ENCODE measurements around the gene GAD1. TPM values are rescaled to one million over a fixed set of nuclear protein-coding genes. Genes with fewer than 3 reads are reported as not detected.

Gene GAD1
- under 0.01 and 0.19 TPM in 2 replicates for total RNA-seq

GRCh38 chr2:170816504-170817092 is at the start of gene GAD1:
Gene GAD1, plus strand, starts transcription at chr2:170816887. Its CDS starts 1,705 bp downstream, at chr2:170818592.

GRCh38 chr2:170770008-170770605 is 46.6 kb upstream of the GAD1 start, which contains the start of gene ERICH2:
Gene ERICH2, plus strand, starts transcription at chr2:170770378. Its CDS starts 304 bp downstream, at chr2:170770682.

Other genes starting within 250 kb of the GAD1 start
- not detected in 2 replicates for gene SP5, start 101.5 kb upstream of the GAD1 start, total RNA-seq
- gene ERICH2, start 46.5 kb upstream of the GAD1 start, total RNA-seq: not detected in 2 replicates
- 33.5 and 56.7 TPM in 2 replicates for gene GORASP2, start 112.4 kb downstream of the GAD1 start, total RNA-seq